Keratinocyte (primary cell): Measurements from ENCODE around the gene DPEP2NB. TPM values are rescaled to one million over a fixed set of nuclear protein-coding genes. Genes with fewer than 3 reads are reported as not detected.

Experiments
- DNase-seq: peaks from one replicate; pipeline ENCODE4 v3.0.0-alpha.2; 2011; ENCODE audit warnings: low read depth, missing footprints, low spot score
- FAIRE-seq: peaks from 2 replicates; lab custom pipeline; 2011; peaks lifted over from hg19 to GRCh38; lab: Jason Lieb, UNC
- H2AFZ ChIP-seq: 2 replicates; pipeline ENCODE4 v1.6.0; 2012; ENCODE audit warnings: low read length, control low read depth, inconsistent platforms; ENCODE audit not compliant: control insufficient read depth
- H3K27ac ChIP-seq: 2 replicates; pipeline ENCODE4 v1.5.1; 2011; ENCODE audit warnings: low read length; ENCODE audit not compliant: control insufficient read depth, insufficient read depth
- H3K27me3 ChIP-seq: 3 replicates; pipeline ENCODE4 v1.6.0; 2011; ENCODE audit warnings: low read length; ENCODE audit not compliant: control insufficient read depth, insufficient read depth; ENCODE audit errors: extremely low read depth
- H3K36me3 ChIP-seq, 2 experiments: 2 replicates in 1 of 2; 3 replicates in 1 of 2; pipeline ENCODE4 v1.5.1; 2011; ENCODE audit warnings: low read length in 2 of 2, mild to moderate bottlenecking in 1 of 2; ENCODE audit not compliant: control insufficient read depth in 2 of 2, insufficient read depth in 2 of 2; ENCODE audit errors: extremely low read depth in 1 of 2
- H3K4me1 ChIP-seq: 3 replicates; pipeline ENCODE4 v1.5.1; 2011; ENCODE audit warnings: low read length; ENCODE audit not compliant: control insufficient read depth, insufficient read depth; ENCODE audit errors: extremely low read depth
- H3K4me2 ChIP-seq: 3 replicates; pipeline ENCODE4 v1.6.0; 2011; ENCODE audit warnings: low read depth, low read length; ENCODE audit not compliant: control insufficient read depth, insufficient read depth; ENCODE audit errors: extremely low read depth
- H3K4me3 ChIP-seq, 3 experiments: fragments of 200-600 bp in 1 of 3; sonication (generic) in 1 of 3; 2 replicates in 2 of 3; 3 replicates in 1 of 3; pipeline ENCODE4 v1.5.1; 2011 to 2016; ENCODE audit warnings: low read length in 3 of 3, mild to moderate bottlenecking in 3 of 3, control low read depth in 2 of 3, inconsistent platforms in 1 of 3, low read depth in 1 of 3, mixed read lengths in 1 of 3, mixed run types in 1 of 3, moderate library complexity in 1 of 3; ENCODE audit not compliant: control insufficient read depth in 2 of 3, insufficient read depth in 2 of 3; ENCODE audit errors: extremely low read depth in 1 of 3
- H3K79me2 ChIP-seq: 2 replicates; pipeline ENCODE4 v1.6.0; 2012; ENCODE audit warnings: low read length; ENCODE audit not compliant: control insufficient read depth, insufficient read depth
- H3K9ac ChIP-seq: 3 replicates; pipeline ENCODE4 v1.6.0; 2011; ENCODE audit warnings: low read length; ENCODE audit not compliant: control insufficient read depth, insufficient read depth; ENCODE audit errors: extremely low read depth
- H3K9me1 ChIP-seq: 3 replicates; pipeline ENCODE4 v1.6.0; 2011; ENCODE audit warnings: low read length; ENCODE audit not compliant: control insufficient read depth, insufficient read depth; ENCODE audit errors: extremely low read depth
- H3K9me3 ChIP-seq: 2 replicates; pipeline ENCODE4 v1.5.1; 2012; ENCODE audit warnings: low read depth, low read length; ENCODE audit not compliant: control insufficient read depth
- H4K20me1 ChIP-seq: 3 replicates; pipeline ENCODE4 v1.6.0; 2011; ENCODE audit warnings: low read length; ENCODE audit not compliant: control insufficient read depth, insufficient read depth; ENCODE audit errors: extremely low read depth
- EZH2 ChIP-seq: IDR thresholded peaks from one replicate; pipeline ENCODE4 v1.6.1; 2012; ENCODE audit warnings: inconsistent platforms, mild to moderate bottlenecking, low read length, moderate library complexity
- dilution Hi-C: fragments of 300-500 bp; cut with MboI; formaldehyde crosslinking; loops from one replicate; pipeline ENCODE4 v1.7.0; 2020; ENCODE audit warnings: low sequenced_read_pairs; ENCODE audit not compliant: extremely low pct_ligation_motif_present
- polyA plus RNA-seq, 5 experiments: library from polyadenylated mRNA; depleted of rRNA in 3 of 5; stranded (reverse) in 3 of 5; stranded (forward) in 1 of 5; unstranded in 1 of 5; fragments of >200 nt; gene quantifications; 1 replicate in 1 of 5; 2 replicates in 3 of 5; 3 replicates in 1 of 5; pipeline versions ENCODE4 v1.2.1 to v1.2.3, GENCODE V29; 2011 to 2012; ENCODE audit warnings: missing spikeins in 2 of 5, low read depth in 1 of 5, low replicate concordance in 1 of 5
- TF ChIP-seq, protein P1 (sequence below), 3 experiments: IDR thresholded peaks in 1 of 3; conservative IDR thresholded peaks in 1 of 3; optimal IDR thresholded peaks in 1 of 3; 2 replicates in 2 of 3; 3 replicates in 1 of 3; pipeline versions ENCODE3 to v1.5.1; 2011; ENCODE audit warnings: low read length in 3 of 3, mild to moderate bottlenecking in 3 of 3, moderate library complexity in 2 of 3, control low read depth in 1 of 3, inconsistent platforms in 1 of 3; ENCODE audit not compliant: insufficient read depth in 2 of 3; ENCODE audit errors: extremely low read depth in 1 of 3

DPEP2NB gene
- polyA plus RNA-seq, 1 donor (not counting 4 experiments of a cell fraction or from before 2014, with no cell fraction given): 0.05 TPM

DNA sequence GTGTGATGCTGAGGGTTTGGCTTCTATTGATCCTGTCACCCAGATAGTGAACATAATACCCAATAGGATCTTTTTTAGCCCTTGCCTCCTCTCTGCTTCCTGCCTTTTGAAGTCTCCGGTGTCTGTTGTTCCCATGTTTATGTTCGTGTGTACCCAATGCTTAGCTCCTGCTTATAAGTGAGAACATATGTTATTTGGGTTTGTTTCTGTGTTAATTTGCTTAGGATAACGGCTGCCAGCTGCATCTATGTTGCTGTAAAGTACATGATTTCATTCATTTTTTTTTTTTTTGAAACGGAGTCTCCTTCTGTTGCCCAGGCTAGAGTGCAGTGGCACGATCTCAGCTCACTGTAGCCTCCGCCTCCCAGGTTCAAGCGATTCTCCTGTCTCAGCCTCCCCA, 30.4 kb upstream of the DPEP2NB start:
- TF ChIP-seq EZH2: no peak
- dilution Hi-C loops: no loop called here
- H3K4me3 ChIP-seq: no peak overlapping the region
- FAIRE-seq (no peak), DNase-seq (no peak)
- H3K4me2 ChIP-seq: no peak overlapping the region
- H4K20me1 ChIP-seq: no peaks in the 10 kb centered on the region
- no peak overlapping the region for H2AFZ ChIP-seq
- peaks cover 3% of the 10 kb centered on the region for H3K9me1 ChIP-seq
- no peak overlapping the region for H3K9ac ChIP-seq
- H3K27me3 ChIP-seq: no peaks in the 10 kb centered on the region
- H3K36me3 ChIP-seq: peaks cover 15 to 20% of the 10 kb centered on the region in 2 experiments
- H3K4me1 ChIP-seq: no peaks in the 10 kb centered on the region
- H3K9me3 ChIP-seq: no peaks in the 10 kb centered on the region
- H3K79me2 ChIP-seq: peaks cover 1% of the 10 kb centered on the region
- H3K27ac ChIP-seq: no peak overlapping the region

DNA sequence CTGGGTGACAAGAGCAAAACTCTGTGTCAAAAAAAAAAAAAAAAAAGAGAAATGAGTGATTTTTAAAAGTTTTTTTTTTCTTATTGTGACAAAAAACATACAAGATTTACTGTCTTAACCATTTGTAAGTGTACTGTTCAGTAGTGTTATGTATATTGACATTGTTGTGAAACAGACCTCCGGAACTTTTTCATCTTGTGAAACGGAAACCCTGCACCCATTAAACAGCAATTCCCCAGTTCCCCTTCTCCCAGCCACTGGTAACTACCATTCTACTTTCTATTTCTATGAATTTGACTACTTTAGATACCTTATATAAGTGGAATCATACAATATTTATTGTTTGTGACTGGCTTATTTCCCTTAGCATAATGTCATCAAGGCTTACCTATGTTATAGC, 26.1 kb upstream of the DPEP2NB start:
- Histone ChIP-seq H3K27ac (no peak overlapping the region), H3K4me3 (no peak overlapping the region), H3K9me3 (no peaks in the 10 kb centered on the region), H3K9me1 (no peaks in the 10 kb centered on the region), H3K9ac (no peak overlapping the region), H4K20me1 (no peaks in the 10 kb centered on the region), H3K4me2 (no peak overlapping the region), H3K27me3 (no peaks in the 10 kb centered on the region), H3K79me2 (peaks cover 1% of the 10 kb centered on the region), H2AFZ (no peak overlapping the region), H3K36me3 (peaks cover 7 to 12% of the 10 kb centered on the region in 2 experiments), H3K4me1 (no peaks in the 10 kb centered on the region)
- FAIRE-seq (no peak), DNase-seq (no peak)
- no peak for TF ChIP-seq EZH2
- dilution Hi-C loops: no loop called here

DNA sequence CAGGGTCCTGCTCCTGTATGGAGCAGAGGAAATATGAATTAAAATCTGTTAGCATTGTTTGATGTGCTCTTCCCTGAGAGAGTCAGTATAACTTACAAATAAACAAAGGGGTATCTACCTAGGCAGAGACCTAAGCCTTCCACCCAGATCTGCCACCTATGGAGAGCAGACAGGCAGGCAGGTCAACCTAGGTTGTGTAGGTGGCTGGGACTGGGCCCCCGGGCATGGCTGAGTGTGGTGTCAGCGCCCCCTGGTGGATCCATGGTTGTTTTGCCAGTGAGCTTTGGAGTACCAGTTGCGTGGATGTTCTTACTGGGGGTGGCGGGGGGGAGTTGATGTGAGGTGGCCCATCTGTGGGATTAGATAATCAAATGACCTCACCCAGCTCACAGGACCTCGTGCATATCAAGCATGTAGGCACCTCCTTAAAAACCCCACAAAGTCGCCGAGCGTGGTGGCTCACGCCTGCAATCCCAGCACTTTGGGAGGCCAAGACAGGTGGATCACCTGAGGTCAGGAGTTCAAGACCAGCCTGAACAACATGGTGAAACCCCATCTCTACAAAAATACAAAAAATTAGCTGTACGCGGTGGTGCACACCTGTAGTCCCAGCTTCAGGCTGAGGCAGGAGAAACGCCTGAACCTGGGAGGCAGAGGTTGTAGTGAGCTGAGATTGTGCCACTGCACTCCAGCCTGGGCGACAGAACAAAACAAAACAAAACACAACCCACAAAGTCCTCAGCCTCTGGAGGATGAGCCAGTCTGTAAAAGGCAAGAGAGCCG, 25.0 kb upstream of the DPEP2NB start:
- Histone ChIP-seq H3K9me3 (no peaks in the 10 kb centered on the region), H3K9ac (no peak overlapping the region), H3K4me1 (no peaks in the 10 kb centered on the region), H3K27ac (no peak overlapping the region), H3K4me3 (no peak overlapping the region), H2AFZ (no peak overlapping the region), H3K36me3 (peaks cover 7% of the 10 kb centered on the region in 2 experiments), H3K4me2 (no peak overlapping the region), H3K9me1 (no peaks in the 10 kb centered on the region), H3K79me2 (peaks cover 1% of the 10 kb centered on the region), H4K20me1 (no peaks in the 10 kb centered on the region), H3K27me3 (no peaks in the 10 kb centered on the region)
- peak; percentile 46 for DNase-seq
- no peak for TF ChIP-seq EZH2
- TF ChIP-seq, protein P1, sequence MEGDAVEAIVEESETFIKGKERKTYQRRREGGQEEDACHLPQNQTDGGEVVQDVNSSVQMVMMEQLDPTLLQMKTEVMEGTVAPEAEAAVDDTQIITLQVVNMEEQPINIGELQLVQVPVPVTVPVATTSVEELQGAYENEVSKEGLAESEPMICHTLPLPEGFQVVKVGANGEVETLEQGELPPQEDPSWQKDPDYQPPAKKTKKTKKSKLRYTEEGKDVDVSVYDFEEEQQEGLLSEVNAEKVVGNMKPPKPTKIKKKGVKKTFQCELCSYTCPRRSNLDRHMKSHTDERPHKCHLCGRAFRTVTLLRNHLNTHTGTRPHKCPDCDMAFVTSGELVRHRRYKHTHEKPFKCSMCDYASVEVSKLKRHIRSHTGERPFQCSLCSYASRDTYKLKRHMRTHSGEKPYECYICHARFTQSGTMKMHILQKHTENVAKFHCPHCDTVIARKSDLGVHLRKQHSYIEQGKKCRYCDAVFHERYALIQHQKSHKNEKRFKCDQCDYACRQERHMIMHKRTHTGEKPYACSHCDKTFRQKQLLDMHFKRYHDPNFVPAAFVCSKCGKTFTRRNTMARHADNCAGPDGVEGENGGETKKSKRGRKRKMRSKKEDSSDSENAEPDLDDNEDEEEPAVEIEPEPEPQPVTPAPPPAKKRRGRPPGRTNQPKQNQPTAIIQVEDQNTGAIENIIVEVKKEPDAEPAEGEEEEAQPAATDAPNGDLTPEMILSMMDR (optimal IDR thresholded peaks at IDR 0.05 in 1 of 3, IDR thresholded peaks at IDR 0.05 in 1 of 3, conservative IDR thresholded peaks at IDR 0.05 in 1 of 3; ENCODE audit: extremely low read depth in 1 of 3, insufficient read depth in 2 of 3, low read length in 3 of 3): peak; percentile 87 to 97 (median 90)
- peak; percentile 75 for FAIRE-seq
- dilution Hi-C loops: no loop called here
